ENCODE results near the gene OPALIN.

The OPALIN gene

GRCh38 chr10:96376483-96376882, 17.7 kb upstream of the OPALIN start:
- no peak for TF ChIP-seq CTCF (IDR thresholded peaks at IDR 0.05; ENCODE audit: control extremely low read depth, extremely low read depth, low read depth, missing control alignments)
- DNase-seq (ENCODE audit: extremely low spot score): peak; percentile 67
- ChIA-PET CTCF (interaction anchor here (0.7 to 5.3 kb wide), 11 partner anchors 9 to 213 kb away, joined by 3 to 38 read pairs (median 5); no protein-coding TSS in a partner anchor), POLR2A (no interaction called here)

- ChIA-PET CTCF (interaction anchor here (0.7 to 5.3 kb wide), 57 partner anchors 10 to 846 kb away, joined by 3 to 38 read pairs (median 4); partner anchors contain the start of genes BLNK and OPALIN), POLR2A (no interaction called here)
- peak; percentile 99 for TF ChIP-seq CTCF (IDR thresholded peaks at IDR 0.05; ENCODE audit: control extremely low read depth, extremely low read depth, low read depth, missing control alignments)
- DNase-seq (ENCODE audit: extremely low spot score): peak; percentile 93
Observed at GRCh38 chr10:96374985-96375830, 16.4 kb upstream of the OPALIN start.

- no peak for DNase-seq (ENCODE audit: extremely low spot score)
- POLR2A ChIA-PET: no interaction called here
- TF ChIP-seq CTCF (IDR thresholded peaks at IDR 0.05; ENCODE audit: control extremely low read depth, extremely low read depth, low read depth, missing control alignments): no peak
- CTCF ChIA-PET: interaction anchor here (0.6 to 5.3 kb wide), 57 partner anchors 8 to 846 kb away, joined by 3 to 38 read pairs (median 4); partner anchors contain the start of genes BLNK and OPALIN
Observed at GRCh38 chr10:96374639-96374984, 15.8 kb upstream of the OPALIN start.

GRCh38 chr10:96374004-96374403, 15.2 kb upstream of the OPALIN start:
- POLR2A ChIA-PET: no interaction called here

GRCh38 chr10:96371356-96371755, 12.6 kb upstream of the OPALIN start:
- POLR2A ChIA-PET: no interaction called here
- CTCF ChIA-PET: interaction anchor here (0.7 to 3.2 kb wide), 28 partner anchors 8 to 846 kb away, joined by 3 to 18 read pairs (median 5); partner anchors contain the start of gene TLL2
- TF ChIP-seq CTCF (IDR thresholded peaks at IDR 0.05; ENCODE audit: control extremely low read depth, extremely low read depth, low read depth, missing control alignments): no peak
- no peak for DNase-seq (ENCODE audit: extremely low spot score)

More at GRCh38 chr10:96374004-96374403, 15.2 kb upstream of the OPALIN start:
- TF ChIP-seq CTCF (IDR thresholded peaks at IDR 0.05; ENCODE audit: control extremely low read depth, extremely low read depth, low read depth, missing control alignments): no peak
- CTCF ChIA-PET: interaction anchor here (0.6 to 5.3 kb wide), 28 partner anchors 8 to 836 kb away, joined by 3 to 38 read pairs (median 4); partner anchors contain the start of genes BLNK and TLL2
- no peak for DNase-seq (ENCODE audit: extremely low spot score)

GRCh38 chr10:96370584-96371157, 11.9 kb upstream of the OPALIN start:
- ChIA-PET CTCF (interaction anchor here (0.7 to 3.2 kb wide), 46 partner anchors 9 to 847 kb away, joined by 3 to 18 read pairs (median 4); partner anchors contain the start of genes OPALIN and TLL2), POLR2A (interaction anchor here (0.6 kb wide), 1 partner anchor 170 kb away, joined by 4 read pairs; no protein-coding TSS in a partner anchor)
- peak; percentile 73 for TF ChIP-seq CTCF (IDR thresholded peaks at IDR 0.05; ENCODE audit: control extremely low read depth, extremely low read depth, low read depth, missing control alignments)
- DNase-seq (ENCODE audit: extremely low spot score): peak; percentile 80
